ENCODE data around the gene CYB561D2. TPM values are rescaled to one million over a fixed set of nuclear protein-coding genes. Genes with fewer than 3 reads are reported as not detected.

Gene CYB561D2
- total and polyA plus RNA-seq, 10 of the 15 experiments (the other 5 are each of a cell fraction or from before 2014, with no cell fraction given) = 7.6 to 39.2 (median 18.8) TPM

DNA sequence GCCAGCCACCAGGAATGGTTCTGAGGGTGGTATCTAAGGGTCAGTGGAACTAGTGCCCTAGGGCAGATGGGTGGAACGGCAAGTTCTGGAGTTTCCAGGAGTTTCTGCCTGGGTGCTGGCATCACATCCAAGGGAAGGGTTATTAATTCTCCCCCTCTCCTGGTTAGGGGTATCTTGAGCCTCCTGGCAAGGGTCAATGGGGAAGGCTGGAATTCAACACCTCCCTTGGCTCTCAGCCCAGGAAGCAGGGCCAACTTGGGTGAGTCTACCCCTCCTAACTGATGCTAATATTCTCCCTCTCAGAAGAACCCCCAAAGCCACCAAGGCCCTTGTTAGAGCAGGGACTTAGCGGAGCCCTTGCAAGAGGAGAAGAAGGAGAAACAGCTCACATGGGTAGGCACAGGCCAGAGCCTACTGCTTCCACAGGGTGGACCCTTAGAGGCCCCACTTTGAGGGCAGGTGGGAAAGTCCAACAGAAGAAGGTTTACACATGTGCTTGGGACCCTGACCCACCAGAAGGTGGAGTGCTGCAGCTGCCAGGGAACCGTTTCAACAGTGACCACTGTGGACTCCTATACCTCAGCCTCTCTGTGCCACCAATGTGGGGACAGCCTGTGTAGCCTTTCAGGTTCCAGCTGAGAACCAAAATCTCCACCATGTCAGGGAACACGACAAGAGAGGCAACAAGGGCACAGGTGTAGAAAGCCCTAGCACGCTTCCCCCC lies 5.3 kb downstream of the CYB561D2 start (continued):
- no peak for TF ChIP-seq SIN3A (IDR thresholded peaks at IDR 0.05; ENCODE audit: low read depth, low read length)
- TF ChIP-seq KLF5 (IDR thresholded peaks at IDR 0.05; ENCODE audit: partially characterized antibody) = no peak
- no peak for TF ChIP-seq BRCA1 (IDR thresholded peaks at IDR 0.05; ENCODE audit: low read depth, low read length)
- TF ChIP-seq SMARCA5 (IDR thresholded peaks at IDR 0.05) = no peak
- TF ChIP-seq ASH2L (IDR thresholded peaks at IDR 0.05; ENCODE audit: borderline replicate concordance, low read depth) = no peak
- TF ChIP-seq EED (IDR thresholded peaks at IDR 0.05; ENCODE audit: low read depth) = no peak
- TF ChIP-seq, protein P1, sequence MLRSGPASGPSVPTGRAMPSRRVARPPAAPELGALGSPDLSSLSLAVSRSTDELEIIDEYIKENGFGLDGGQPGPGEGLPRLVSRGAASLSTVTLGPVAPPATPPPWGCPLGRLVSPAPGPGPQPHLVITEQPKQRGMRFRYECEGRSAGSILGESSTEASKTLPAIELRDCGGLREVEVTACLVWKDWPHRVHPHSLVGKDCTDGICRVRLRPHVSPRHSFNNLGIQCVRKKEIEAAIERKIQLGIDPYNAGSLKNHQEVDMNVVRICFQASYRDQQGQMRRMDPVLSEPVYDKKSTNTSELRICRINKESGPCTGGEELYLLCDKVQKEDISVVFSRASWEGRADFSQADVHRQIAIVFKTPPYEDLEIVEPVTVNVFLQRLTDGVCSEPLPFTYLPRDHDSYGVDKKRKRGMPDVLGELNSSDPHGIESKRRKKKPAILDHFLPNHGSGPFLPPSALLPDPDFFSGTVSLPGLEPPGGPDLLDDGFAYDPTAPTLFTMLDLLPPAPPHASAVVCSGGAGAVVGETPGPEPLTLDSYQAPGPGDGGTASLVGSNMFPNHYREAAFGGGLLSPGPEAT (IDR thresholded peaks at IDR 0.05; ENCODE audit: low read depth) = no peak
- TF ChIP-seq IKZF2 (IDR thresholded peaks at IDR 0.05) = no peak
- TF ChIP-seq YY1 (IDR thresholded peaks at IDR 0.05; ENCODE audit: low read depth, low read length) = no peak

- Histone ChIP-seq H4K20me1 (ENCODE audit: control insufficient read depth, insufficient read depth) (peaks cover 2% of the 10 kb centered on the region; the same call in 1 of the 2 replicates), H3K4me3 (peak overlapping the region; percentile 78; the same call in 1 of the 2 replicates), H3K9me3 (replicated peaks; ENCODE audit: control insufficient read depth, insufficient read depth, low read length) (no peaks in the 10 kb centered on the region), H3K36me3 (ENCODE audit: control insufficient read depth in 2 of 2, insufficient read depth in 2 of 2, low read length in 1 of 2) (peaks cover 8 to 26% of the 10 kb centered on the region in 2 experiments; a peak in 2 of 4 replicates), H3K4me1 (ENCODE audit: control insufficient read depth, insufficient read depth, low read length) (peaks cover 21% of the 10 kb centered on the region), H3K79me2 (ENCODE audit: control insufficient read depth, insufficient read depth, low read length) (peaks cover 36% of the 10 kb centered on the region), H3K27me3 (replicated peaks in 1 of 2; ENCODE audit: control insufficient read depth in 2 of 2, insufficient read depth in 2 of 2, low read length in 1 of 2) (no peaks in the 10 kb centered on the region), H3K4me2 (ENCODE audit: control insufficient read depth, insufficient read depth) (peak overlapping the region; percentile 97), H3K27ac (ENCODE audit: control insufficient read depth, insufficient read depth) (no peak overlapping the region), H2AFZ (ENCODE audit: control insufficient read depth, low read depth, low read length) (no peak overlapping the region), H3K9ac (ENCODE audit: control insufficient read depth, insufficient read depth, low read length) (peak overlapping the region; percentile 85)
- WGBS (ENCODE audit: insufficient coverage, insufficient replicate concordance, low lambda C conversion rate, missing lambda C conversion rate) = 65% methylated on average over 5 of the region's 5 CpGs
- intact Hi-C loops (cut with micrococcal nuclease; ENCODE audit: unreplicated experiment) (no loop called here), in situ Hi-C loops (cut with MboI) (loop anchor here (10.0 kb wide), 1 partner anchor 1028 kb away; the partner anchor contains the start of gene MANF)
- no peak for ATAC-seq
- FAIRE-seq = no peak
- no TSS peak for BruUV-seq (replicated peaks)
- ChIA-PET CTCF (interaction anchor here (1.3 to 2.9 kb wide), 2 partner anchors 9 to 213 kb away, joined by 4 to 22 read pairs; partner anchors contain the start of gene HEMK1), RAD21 (ENCODE audit: unreplicated experiment) (interaction anchor here (1.9 kb wide), 1 partner anchor 20 kb away, joined by 6 read pairs; no protein-coding TSS in a partner anchor), POLR2A (interaction anchor here (0.6 to 2.5 kb wide), 3 partner anchors 9 to 19 kb away, joined by 3 to 8 read pairs (median 3); partner anchors contain the start of gene RASSF1), SMC1A (ENCODE audit: uncharacterized antibody, unreplicated experiment) (interaction anchor here (1.4 to 1.7 kb wide), 2 partner anchors 9 to 19 kb away, joined by 8 read pairs; no protein-coding TSS in a partner anchor)
- TF ChIP-seq, protein P2, sequence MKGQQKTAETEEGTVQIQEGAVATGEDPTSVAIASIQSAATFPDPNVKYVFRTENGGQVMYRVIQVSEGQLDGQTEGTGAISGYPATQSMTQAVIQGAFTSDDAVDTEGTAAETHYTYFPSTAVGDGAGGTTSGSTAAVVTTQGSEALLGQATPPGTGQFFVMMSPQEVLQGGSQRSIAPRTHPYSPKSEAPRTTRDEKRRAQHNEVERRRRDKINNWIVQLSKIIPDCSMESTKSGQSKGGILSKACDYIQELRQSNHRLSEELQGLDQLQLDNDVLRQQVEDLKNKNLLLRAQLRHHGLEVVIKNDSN (IDR thresholded peaks at IDR 0.05; ENCODE audit: borderline replicate concordance, extremely low read length, insufficient read depth, low read depth, low read length) = no peak
- TF ChIP-seq YY1 (IDR thresholded peaks at IDR 0.05; ENCODE audit: low read depth, low read length) = no peak
- TF ChIP-seq GABPA (IDR thresholded peaks at IDR 0.05; ENCODE audit: low read depth) = no peak
- TF ChIP-seq NFIC (IDR thresholded peaks at IDR 0.05; ENCODE audit: low read depth, low read length) = no peak
- TF ChIP-seq SMAD1 (IDR thresholded peaks at IDR 0.05; ENCODE audit: low read depth, partially characterized antibody) = no peak
- no peak for TF ChIP-seq CEBPB (IDR thresholded peaks at IDR 0.05; ENCODE audit: borderline replicate concordance in 1 of 2, low read depth in 2 of 2, low read length in 2 of 2)
- no peak for DNase-seq (ENCODE audit: low read depth, low spot score)
Measured at GRCh38 chr3:50356553-50356952, 5.9 kb downstream of the CYB561D2 start.

All from GM12878 (cell line).